ENCODE results near the gene BACE1. TPM values are rescaled to one million over a fixed set of nuclear protein-coding genes. Genes with fewer than 3 reads are reported as not detected.

The BACE1 gene
- total and polyA plus RNA-seq, 7 experiments from 2014 or later = 0.23 to 2.0 (median 0.34) TPM

Other genes starting within 250 kb of the BACE1 start
- 10 to 100 TPM; 34.4 to 85.2 (median 67.0) TPM for gene SIK3, start 217.8 kb downstream of the BACE1 start, total RNA-seq
- gene SIK3, start 217.8 kb downstream of the BACE1 start, polyA plus RNA-seq = 10 to 100 TPM; 13.3 to 24.0 TPM
- 10 to 100 TPM; 48.9 to 62.0 (median 55.8) TPM for gene PAFAH1B2, start 172.0 kb downstream of the BACE1 start, total RNA-seq
- 10 to 100 TPM; 13.6 to 18.2 TPM for gene PAFAH1B2, start 172.0 kb downstream of the BACE1 start, polyA plus RNA-seq
- 100 to 1,000 TPM in 2 of 5 experiments, 10 to 100 TPM in 3; 31.7 to 187 (median 60.5) TPM for gene SIDT2, start 137.5 kb downstream of the BACE1 start, total RNA-seq
- gene SIDT2, start 137.5 kb downstream of the BACE1 start, polyA plus RNA-seq = 1 to 10 TPM; 2.3 to 3.1 TPM
- 10 to 100 TPM in 4 of 5 experiments, 1 to 10 TPM in 1; 6.4 to 28.0 (median 18.2) TPM for gene TAGLN, start 116.9 kb downstream of the BACE1 start, total RNA-seq
- 1 to 10 TPM in 1 of 2 donors, under 1 TPM in 1; 0.32 to 1.0 TPM for gene TAGLN, start 116.9 kb downstream of the BACE1 start, polyA plus RNA-seq
- 100 to 1,000 TPM; 196 to 319 (median 312) TPM for gene PCSK7, start 84.2 kb downstream of the BACE1 start, total RNA-seq
- 10 to 100 TPM; 45.4 to 71.4 TPM for gene PCSK7, start 84.2 kb downstream of the BACE1 start, polyA plus RNA-seq
- 10 to 100 TPM; 16.6 to 36.0 (median 24.0) TPM for gene RNF214, start 83.6 kb downstream of the BACE1 start, total RNA-seq
- gene RNF214, start 83.6 kb downstream of the BACE1 start, polyA plus RNA-seq = 10 to 100 TPM in 1 of 2 donors, 1 to 10 TPM in 1; 9.7 to 10.2 TPM
- 10 to 100 TPM in 2 of 5 experiments, 1 to 10 TPM in 3; 4.2 to 13.2 (median 7.7) TPM for gene BACE1-AS, start 24.9 kb downstream of the BACE1 start, total RNA-seq
- gene BACE1-AS, start 24.9 kb downstream of the BACE1 start, polyA plus RNA-seq = 1 to 10 TPM in 1 of 2 donors, under 1 TPM in 1; 0.82 to 1.5 TPM
- gene CEP164, start 11.6 kb upstream of the BACE1 start, total RNA-seq = 10 to 100 TPM; 36.6 to 47.6 (median 36.8) TPM
- 10 to 100 TPM; 16.2 to 24.9 TPM for gene CEP164, start 11.6 kb upstream of the BACE1 start, polyA plus RNA-seq